GM23338 (cell line): Measurements from ENCODE around the gene RYR3. TPM values are rescaled to one million over a fixed set of nuclear protein-coding genes. Genes with fewer than 3 reads are reported as not detected.

ENCODE experiments used
- ATAC-seq: fragments of 200-7000 bp; cut with Tn5 transposase; 3 replicates; pipeline ENCODE4 v1.9.1; 2020
- DNase-seq: peaks from one replicate; pipeline ENCODE4 v3.0.0-alpha.2; 2015; ENCODE audit warnings: low spot score
- H2AFZ ChIP-seq: fragments of 200-600 bp; sonication (generic); 2 replicates; pipeline ENCODE4 v1.8.0; 2016; ENCODE audit warnings: antibody characterized with exemption, mild to moderate bottlenecking, moderate library complexity
- H3F3A ChIP-seq: fragments of 200-600 bp; sonication (generic); replicated peaks from 2 replicates; pipeline ENCODE4 v1.8.0; 2017; ENCODE audit warnings: antibody characterized with exemption, mixed run types, low read depth
- H3K27ac ChIP-seq: fragments of 200-600 bp; sonication (generic); 2 replicates; pipeline ENCODE4 v1.6.1; 2016; ENCODE audit warnings: low read depth
- H3K27me3 ChIP-seq: fragments of 200-600 bp; sonication (generic); 2 replicates; pipeline ENCODE4 v1.8.0; 2016; ENCODE audit warnings: mild to moderate bottlenecking, mixed run types, moderate library complexity; ENCODE audit not compliant: insufficient read depth
- H3K36me3 ChIP-seq: fragments of 200-600 bp; sonication (generic); 2 replicates; pipeline ENCODE4 v1.8.0; 2016; ENCODE audit warnings: mild to moderate bottlenecking; ENCODE audit not compliant: insufficient read depth
- H3K4me1 ChIP-seq: fragments of 200-600 bp; sonication (generic); 2 replicates; pipeline ENCODE4 v1.8.0; 2016; ENCODE audit warnings: mild to moderate bottlenecking, moderate library complexity; ENCODE audit not compliant: insufficient read depth
- H3K4me2 ChIP-seq: fragments of 200-600 bp; sonication (generic); 2 replicates; pipeline ENCODE4 v1.7.1; 2017; ENCODE audit warnings: mixed run types
- H3K4me3 ChIP-seq: fragments of 200-600 bp; sonication (generic); 2 replicates; pipeline ENCODE4 v1.6.1; 2016; ENCODE audit warnings: mixed run types
- H3K79me2 ChIP-seq: fragments of 200-600 bp; sonication (generic); replicated peaks from 2 replicates; pipeline ENCODE4 v1.8.0; 2017; ENCODE audit warnings: mild to moderate bottlenecking; ENCODE audit not compliant: insufficient read depth
- H3K9me2 ChIP-seq: fragments of 200-600 bp; sonication (generic); 2 replicates; pipeline ENCODE4 v1.8.0; 2017; ENCODE audit not compliant: insufficient read depth
- H4K20me1 ChIP-seq: fragments of 200-600 bp; sonication (generic); replicated peaks from 2 replicates; pipeline ENCODE4 v1.8.0; 2017; ENCODE audit warnings: mild to moderate bottlenecking; ENCODE audit not compliant: insufficient read depth
- H3K27ac Mint-ChIP-seq: 2 replicates; pipeline ENCODE4 v1.8.0; 2020; ENCODE audit warnings: inconsistent platforms, mild to moderate bottlenecking, moderate library complexity, mixed read lengths
- H3K27me3 Mint-ChIP-seq: 3 replicates; pipeline ENCODE4 v1.8.0; 2022; ENCODE audit warnings: low read depth, mild to moderate bottlenecking, moderate library complexity, mixed read lengths, inconsistent platforms; ENCODE audit not compliant: insufficient read depth, poor library complexity
- H3K36me3 Mint-ChIP-seq: 3 replicates; pipeline ENCODE4 v1.8.0; 2021; ENCODE audit warnings: low read depth, mild to moderate bottlenecking, inconsistent platforms, moderate library complexity, mixed read lengths
- H3K4me1 Mint-ChIP-seq: 3 replicates; pipeline ENCODE4 v1.8.0; 2020; ENCODE audit warnings: mild to moderate bottlenecking, inconsistent platforms, mixed read lengths
- H3K4me3 Mint-ChIP-seq: 3 replicates; pipeline ENCODE4 v1.8.0; 2021; ENCODE audit warnings: moderate library complexity, mild to moderate bottlenecking, inconsistent platforms, mixed read lengths
- H3K9me3 Mint-ChIP-seq: 3 replicates; pipeline ENCODE4 v1.8.0; 2020; ENCODE audit warnings: moderate library complexity, mild to moderate bottlenecking, inconsistent platforms, mixed read lengths
- CREB1 ChIP-seq: fragments of 250-450 bp; sonication (Bioruptor Pico); IDR thresholded peaks from 2 replicates; pipeline ENCODE4 v1.5.0; 2020; ENCODE audit warnings: low read depth, mild to moderate bottlenecking, moderate library complexity
- ETS1 ChIP-seq: IDR thresholded peaks from 2 replicates; pipeline ENCODE4 v1.6.1; 2016; ENCODE audit warnings: antibody characterized with exemption
- JUNB ChIP-seq: IDR thresholded peaks from one replicate; pipeline ENCODE4 v1.6.1; 2016; ENCODE audit warnings: antibody characterized with exemption; ENCODE audit not compliant: unreplicated experiment
- NANOG ChIP-seq: IDR thresholded peaks from 2 replicates; pipeline ENCODE4 v1.6.1; 2016; ENCODE audit warnings: antibody characterized with exemption, borderline replicate concordance
- REST ChIP-seq: IDR thresholded peaks from one replicate; pipeline ENCODE4 v1.6.1; 2018; ENCODE audit warnings: antibody characterized with exemption; ENCODE audit not compliant: unreplicated experiment
- ZNF114 ChIP-seq: fragments of 250-450 bp; sonication (Bioruptor Pico); IDR thresholded peaks from 2 replicates; pipeline ENCODE4 v1.5.0; 2020; ENCODE audit warnings: mild to moderate bottlenecking, moderate library complexity
- ZNF462 ChIP-seq: fragments of 250-450 bp; sonication (Bioruptor Pico); IDR thresholded peaks from 2 replicates; pipeline ENCODE4 v1.5.0; 2020; ENCODE audit warnings: mild to moderate bottlenecking, moderate library complexity
- polyA plus RNA-seq: library from polyadenylated mRNA; unstranded; fragments of >200 nt; fragmentation: Nextera tagmentation; extraction: Ambion mirVana; gene quantifications from 2 replicates; pipeline ENCODE4 v1.2.1, GENCODE V29; 2016
- total RNA-seq: library from RNA; depleted of rRNA; stranded (reverse); fragments of >200 nt; shearing (Covaris generic); gene quantifications from 2 replicates; pipeline ENCODE4 v1.2.3, GENCODE V29; 2014

The RYR3 gene
- total and polyA plus RNA-seq, 2 experiments from 2014 or later: 1.1 to 1.2 TPM

- Histone ChIP-seq H3K79me2 (no peaks in the 10 kb centered on the region), H3K4me2 (no peak overlapping the region), H3K4me3 (no peak overlapping the region), H3K4me1 (peaks cover 10% of the 10 kb centered on the region), H3K27ac (no peak overlapping the region), H3F3A (no peaks in the 10 kb centered on the region), H4K20me1 (no peaks in the 10 kb centered on the region), H3K36me3 (no peaks in the 10 kb centered on the region), H3K27me3 (peaks cover 22% of the 10 kb centered on the region; the same call in 1 of the 2 replicates), H2AFZ (no peak overlapping the region), H3K9me2 (peaks cover 15% of the 10 kb centered on the region; the same call in 1 of the 2 replicates)
- Mint-ChIP-seq H3K27ac (no peak overlapping the region), H3K4me3 (no peak overlapping the region), H3K36me3 (peaks cover 11% of the 10 kb centered on the region), H3K4me1 (no peaks in the 10 kb centered on the region), H3K27me3 (peaks cover 11% of the 10 kb centered on the region), H3K9me3 (peaks cover 25% of the 10 kb centered on the region)
- ATAC-seq (no peak), DNase-seq (no peak)
- no peak for TF ChIP-seq ZNF462 (CRISPR knock-in tag)
- TF ChIP-seq ETS1: no peak
Measured at GRCh38 chr15:33473714-33474113, 162.9 kb downstream of the RYR3 start.

- Histone ChIP-seq H3K4me3 (no peak overlapping the region), H3K79me2 (no peaks in the 10 kb centered on the region), H3K27me3 (peaks cover 2% of the 10 kb centered on the region; the same call in 1 of the 2 replicates), H2AFZ (no peak overlapping the region), H3K4me2 (no peak overlapping the region), H3K27ac (no peak overlapping the region), H3F3A (no peaks in the 10 kb centered on the region), H3K36me3 (no peaks in the 10 kb centered on the region), H3K9me2 (peaks cover 8% of the 10 kb centered on the region; the same call in 1 of the 2 replicates), H4K20me1 (no peaks in the 10 kb centered on the region), H3K4me1 (no peaks in the 10 kb centered on the region)
- peaks cover 11% of the 10 kb centered on the region for H3K27me3 Mint-ChIP-seq
- H3K9me3 Mint-ChIP-seq: peaks cover 25% of the 10 kb centered on the region
- DNase-seq: no peak
- no peak for ATAC-seq
- H3K36me3 Mint-ChIP-seq: peaks cover 11% of the 10 kb centered on the region
- H3K4me1 Mint-ChIP-seq: no peaks in the 10 kb centered on the region
- no peak overlapping the region for H3K4me3 Mint-ChIP-seq
- no peak overlapping the region for H3K27ac Mint-ChIP-seq
- no peak for TF ChIP-seq JUNB
- no peak for TF ChIP-seq REST
- no peak for TF ChIP-seq ZNF114 (CRISPR knock-in tag)
- no peak for TF ChIP-seq CREB1 (CRISPR knock-in tag)
- TF ChIP-seq NANOG: no peak
Measured at GRCh38 chr15:33476076-33476475, 165.3 kb downstream of the RYR3 start.
